HCT116 (cell line): ENCODE results near the gene BSG. TPM values are rescaled to one million over a fixed set of nuclear protein-coding genes. Genes with fewer than 3 reads are reported as not detected.

Experiments
- ATAC-seq: fragments of 200-7000 bp; cut with Tn5 transposase; 2 replicates; pipeline ENCODE4 v1.9.1; 2020; ENCODE audit warnings: mild to moderate bottlenecking, moderate library complexity
- BruUV-seq: library from RNA; stranded (reverse); fragments of 400-500 nt; replicated peaks from 2 replicates; lab custom pipeline; 2021; lab: Mats Ljungman, UMichigan
- CTCF ChIA-PET: fragments of 300-600 bp; sonication (Branson Sonifier 250); formaldehyde crosslinking; loops from one replicate; lab custom pipeline; 2021; ENCODE audit warnings: antibody characterized with exemption; lab: Charles Lee
- POLR2A ChIA-PET: fragments of 300-600, 350-600 bp; sonication (Branson Sonifier 250); formaldehyde crosslinking; loops from one replicate; lab custom pipeline; 2021; ENCODE audit warnings: antibody characterized with exemption; lab: Charles Lee
- RAD21 ChIA-PET, 2 experiments: fragments of 300-600 bp; sonication (Branson Sonifier 250); formaldehyde crosslinking; loops; one replicate each; lab custom pipeline; 2023; ENCODE audit warnings: low total read pairs in 2 of 2; ENCODE audit not compliant: uncharacterized antibody in 2 of 2, unreplicated experiment in 2 of 2, low non-redundant PET in 1 of 2; lab: Charles Lee
- DNase-seq: peaks from one replicate; pipeline ENCODE4 v3.0.0-alpha.2; 2010; ENCODE audit warnings: low read depth, low spot score
- H2AFZ ChIP-seq: fragments of 200-600 bp; shearing (Covaris generic), sonication (generic); 2 replicates; pipeline ENCODE4 v1.6.1; 2017; ENCODE audit warnings: low read depth, mixed run types, mixed read lengths, antibody characterized with exemption, low read length; ENCODE audit not compliant: poor library complexity, severe bottlenecking
- H3K27ac ChIP-seq: 2 replicates; pipeline ENCODE4 v1.5.1; 2012; ENCODE audit warnings: low read depth, low read length
- H3K27me3 ChIP-seq: fragments of 200-600 bp; sonication (generic); 2 replicates; pipeline ENCODE4 v1.6.1; 2016; ENCODE audit warnings: mixed run types, low read length, mixed read lengths; ENCODE audit not compliant: insufficient read depth
- H3K36me3 ChIP-seq, 2 experiments: fragments of 200-500 bp in 1 of 2; fragments of 200-600 bp in 1 of 2; sonication (Bioruptor generic) in 1 of 2; sonication (generic) in 1 of 2; 2 replicates each; pipeline versions ENCODE4 v1.5.1 to v1.6.1; 2014 to 2016; ENCODE audit warnings: low read length in 2 of 2, inconsistent platforms in 1 of 2, mixed read lengths in 1 of 2, mixed run types in 1 of 2; ENCODE audit not compliant: insufficient read depth in 2 of 2, control insufficient read depth in 1 of 2
- H3K4me1 ChIP-seq, 2 experiments: fragments of 200-600 bp in 1 of 2; sonication (generic) in 1 of 2; 2 replicates each; pipeline versions ENCODE4 v1.5.1 to v1.6.1; 2012 to 2017; ENCODE audit warnings: low read length in 2 of 2, inconsistent platforms in 1 of 2, mild to moderate bottlenecking in 1 of 2, mixed read lengths in 1 of 2, mixed run types in 1 of 2, moderate library complexity in 1 of 2; ENCODE audit not compliant: insufficient read depth in 2 of 2, control insufficient read depth in 1 of 2
- H3K4me2 ChIP-seq: fragments of 200-600 bp; sonication (generic); 2 replicates; pipeline ENCODE4 v1.6.1; 2017; ENCODE audit warnings: mixed run types, low read length, mixed read lengths
- H3K4me3 ChIP-seq, 2 experiments: fragments of 200-600 bp in 1 of 2; sonication (generic) in 1 of 2; replicated peaks in 1 of 2; 2 replicates each; pipeline ENCODE4 v1.5.1; 2011 to 2016; ENCODE audit warnings: low read length in 2 of 2, control low read depth in 1 of 2, low read depth in 1 of 2, mild to moderate bottlenecking in 1 of 2, mixed read lengths in 1 of 2, mixed run types in 1 of 2
- H3K79me2 ChIP-seq: fragments of 200-600 bp; sonication (generic); 2 replicates; pipeline ENCODE4 v1.6.1; 2017; ENCODE audit warnings: mild to moderate bottlenecking, mixed run types, low read length, moderate library complexity, mixed read lengths; ENCODE audit not compliant: insufficient read depth
- H3K9ac ChIP-seq: fragments of 200-600 bp; sonication (generic); 2 replicates; pipeline ENCODE4 v1.6.1; 2016; ENCODE audit warnings: low read length, mixed read lengths
- H3K9me2 ChIP-seq: fragments of 200-600 bp; sonication (generic), shearing (Covaris generic); 2 replicates; pipeline ENCODE4 v1.6.1; 2017; ENCODE audit warnings: mixed run types, mild to moderate bottlenecking, moderate library complexity; ENCODE audit not compliant: insufficient read depth
- H3K9me3 ChIP-seq, 2 experiments: fragments of 200-500 bp in 1 of 2; fragments of 200-600 bp in 1 of 2; sonication (Bioruptor generic) in 1 of 2; sonication (generic) in 1 of 2; 2 replicates each; pipeline ENCODE4 v1.6.1; 2014 to 2017; ENCODE audit warnings: low read length in 2 of 2, mixed read lengths in 2 of 2, inconsistent platforms in 1 of 2, low read depth in 1 of 2, mild to moderate bottlenecking in 1 of 2, mixed run types in 1 of 2, moderate library complexity in 1 of 2; ENCODE audit not compliant: control insufficient read depth in 1 of 2, insufficient read depth in 1 of 2
- H4K20me1 ChIP-seq: fragments of 200-600 bp; sonication (generic), shearing (Covaris generic); 2 replicates; pipeline ENCODE4 v1.6.1; 2017; ENCODE audit warnings: mixed run types, mild to moderate bottlenecking, moderate library complexity; ENCODE audit not compliant: insufficient read depth
- POLR2AphosphoS5 ChIP-seq: IDR thresholded peaks from 2 replicates; pipeline ENCODE4 v1.6.1; 2011; ENCODE audit warnings: mild to moderate bottlenecking, low read depth, low read length, moderate library complexity
- TCF7L2 ChIP-seq: IDR thresholded peaks from 2 replicates; pipeline ENCODE4 v1.7.0; 2011; ENCODE audit warnings: borderline replicate concordance, inconsistent platforms; ENCODE audit not compliant: insufficient read depth, insufficient read length; ENCODE audit errors: extremely low read depth
- ZFX ChIP-seq: fragments of 450-650 bp; IDR thresholded peaks from 2 replicates; pipeline ENCODE4 v1.6.1; 2017
- intact Hi-C: fragments of 100-400 bp; cut with micrococcal nuclease; formaldehyde crosslinking; loops from 2 replicates; pipeline ENCODE4 v1.10.0; 2022
- total RNA-seq: library from RNA; stranded (reverse); gene quantifications from one replicate; pipeline ENCODE4 v1.2.1, GENCODE V29; 2021; ENCODE audit not compliant: unreplicated experiment
- TF ChIP-seq, protein P1 (sequence below): IDR thresholded peaks from 2 replicates; pipeline ENCODE4 v1.6.1; 2012

The BSG gene
- total RNA-seq, 1 experiment from 2014 or later = 603 TPM

DNA sequence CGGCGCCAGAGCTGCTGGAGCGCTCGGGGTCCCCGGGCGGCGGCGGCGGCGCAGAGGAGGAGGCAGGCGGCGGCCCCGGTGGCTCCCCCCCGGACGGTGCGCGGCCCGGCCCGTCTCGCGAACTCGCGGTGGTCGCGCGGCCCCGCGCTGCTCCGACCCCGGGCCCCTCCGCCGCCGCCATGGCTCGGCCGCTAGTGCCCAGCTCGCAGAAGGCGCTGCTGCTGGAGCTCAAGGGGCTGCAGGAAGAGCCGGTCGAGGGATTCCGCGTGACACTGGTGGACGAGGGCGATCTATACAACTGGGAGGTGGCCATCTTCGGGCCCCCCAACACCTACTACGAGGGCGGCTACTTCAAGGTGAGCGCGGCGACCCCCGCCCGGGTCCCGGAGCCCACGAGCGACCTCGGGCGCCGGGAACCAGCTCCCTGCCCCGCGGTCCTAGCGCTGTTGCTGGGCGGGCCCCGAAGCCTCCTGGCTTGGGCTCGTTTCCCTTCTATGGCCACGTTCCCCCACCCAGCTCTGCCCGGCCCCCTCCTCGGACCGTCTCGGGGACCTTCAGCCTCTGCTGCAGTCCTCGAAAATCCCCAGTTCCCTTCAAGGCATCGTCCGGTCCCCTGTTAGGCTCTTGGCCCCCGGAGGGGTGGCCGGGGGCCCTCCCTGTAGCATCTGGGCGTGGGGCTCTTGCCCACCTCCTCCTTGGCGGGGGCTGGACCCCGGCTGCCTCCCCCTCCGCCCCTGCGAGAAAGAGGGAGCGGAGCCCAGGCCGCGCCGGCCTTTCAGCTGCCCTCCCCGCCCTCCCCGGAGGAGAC, 40.4 kb upstream of the BSG start, which contains the start of gene CDC34:
Gene CDC34 (plus strand): TSS at position 8 of the 808 bp plus-strand sequence. CDS start 172 bp downstream, at position 180.
- RAD21 ChIA-PET = interaction anchor here in 1 of 2 experiments (0.7 to 0.8 kb wide), 2 partner anchors 21 to 100 kb away, joined by 4 to 5 read pairs; no protein-coding TSS in a partner anchor

More for the DNA sequence above, 40.4 kb upstream of the BSG start, which contains the start of gene CDC34:
- H3K36me3 ChIP-seq = peaks cover 13 to 14% of the 10 kb centered on the region in 2 experiments; a peak in 3 of 4 replicates
- H3K9ac ChIP-seq = peak within 1 kb of the TSS; percentile 91
- H3K27ac ChIP-seq = peak within 1 kb of the TSS; percentile 96
- H3K9me2 ChIP-seq = no peaks in the 10 kb centered on the region
- TF ChIP-seq POLR2AphosphoS5 = peak; percentile 57
- peak; percentile 46 for TF ChIP-seq TCF7L2
- TF ChIP-seq ZFX = peak; percentile 45; the same call in 1 of the 2 replicates
- TF ChIP-seq, protein P1, sequence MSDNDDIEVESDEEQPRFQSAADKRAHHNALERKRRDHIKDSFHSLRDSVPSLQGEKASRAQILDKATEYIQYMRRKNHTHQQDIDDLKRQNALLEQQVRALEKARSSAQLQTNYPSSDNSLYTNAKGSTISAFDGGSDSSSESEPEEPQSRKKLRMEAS = no peak
- peaks cover 9% of the 10 kb centered on the region; the same call in 1 of the 2 replicates for H4K20me1 ChIP-seq
- DNase-seq = no peak
- H3K4me1 ChIP-seq = peaks cover 23 to 45% of the 10 kb centered on the region in 2 experiments
- BruUV-seq = no TSS peak
- ChIA-PET POLR2A (interaction anchor here (0.6 to 1.7 kb wide), 8 partner anchors 10 to 52 kb away, joined by 3 to 10 read pairs (median 4); partner anchors contain the start of genes BSG and TPGS1), CTCF (interaction anchor here (0.6 to 3.2 kb wide), 4 partner anchors 21 to 766 kb away, joined by 3 to 23 read pairs (median 3); partner anchors contain the start of gene BSG)
- H2AFZ ChIP-seq = no peak within 1 kb of the TSS
- peak within 1 kb of the TSS; percentile 87 for H3K4me2 ChIP-seq
- H3K79me2 ChIP-seq = peaks cover 50% of the 10 kb centered on the region
- no peaks in the 10 kb centered on the region for H3K27me3 ChIP-seq
- intact Hi-C loops = no loop called here
- H3K4me3 ChIP-seq = peak within 1 kb of the TSS; percentile 77 to 86
- H3K9me3 ChIP-seq = no peaks in the 10 kb centered on the region; a peak in 1 of 4 replicates
- ATAC-seq = peak; percentile 30
